Activated T-cell treated with anti-CD3 and anti-CD28 coated beads, Interleukin-2, amount 50 U/mL, for 72 hours (primary cell): ENCODE measurements around the gene WNT9B. TPM values are rescaled to one million over a fixed set of nuclear protein-coding genes. Genes with fewer than 3 reads are reported as not detected.
"Not testable (repeated sequence)": the region's sequence is repeated elsewhere in the genome, so short reads cannot be mapped to it uniquely, and the experiment has no call there.

Experiments
- ATAC-seq, 2 donors: fragments of 150-1000 bp; cut with Tn5 transposase; replicated peaks in 1 of 2; 2 replicates each; pipeline ENCODE4 v1.10.0; 2021; ENCODE audit warnings: moderate library complexity in 2 of 2, mild to moderate bottlenecking in 1 of 2
- DNase-seq, 2 donors: peaks; one replicate each; pipeline ENCODE4 v3.0.0; 2021 to 2022; ENCODE audit warnings: mixed read lengths in 1 of 2
- H3K27ac Mint-ChIP-seq: one replicate; pipeline ENCODE4 v1.8.0; 2022; ENCODE audit warnings: mild to moderate bottlenecking, moderate library complexity, mixed read lengths
- H3K27me3 Mint-ChIP-seq: one replicate; pipeline ENCODE4 v1.8.0; 2022; ENCODE audit warnings: low read depth, mixed read lengths
- H3K36me3 Mint-ChIP-seq, 2 donors: one replicate each; pipeline ENCODE4 v1.8.0; 2022; ENCODE audit warnings: mixed read lengths in 2 of 2, mild to moderate bottlenecking in 1 of 2; ENCODE audit not compliant: insufficient read depth in 2 of 2
- H3K4me1 Mint-ChIP-seq: one replicate; pipeline ENCODE4 v1.8.0; 2022; ENCODE audit warnings: low read depth, mixed read lengths
- H3K4me3 Mint-ChIP-seq, 2 donors: one replicate each; pipeline ENCODE4 v1.8.0; 2022; ENCODE audit warnings: mild to moderate bottlenecking in 2 of 2, mixed read lengths in 2 of 2, moderate library complexity in 2 of 2
- H3K9me3 Mint-ChIP-seq, 2 donors: one replicate each; pipeline ENCODE4 v1.8.0; 2022; ENCODE audit warnings: mixed read lengths in 2 of 2
- total RNA-seq, 2 donors: library from RNA; stranded (reverse); gene quantifications; one replicate each; pipeline ENCODE4 v1.2.3, GENCODE V29; 2022

Gene WNT9B
- total RNA-seq, 2 donors from 2014 or later, result not detected

GRCh38 chr17:46831573-46832330 is 19.6 kb upstream of the WNT9B start:
- no peaks in the 10 kb centered on the region for H3K9me3 Mint-ChIP-seq
- ATAC-seq (no peak), DNase-seq (no peak)
- peaks cover 5% of the 10 kb centered on the region for H3K27me3 Mint-ChIP-seq
- H3K27ac Mint-ChIP-seq, result no peak overlapping the region
- no peaks in the 10 kb centered on the region for H3K4me1 Mint-ChIP-seq
- no peak overlapping the region for H3K4me3 Mint-ChIP-seq
- H3K36me3 Mint-ChIP-seq, result no peaks in the 10 kb centered on the region

- H3K4me1 Mint-ChIP-seq, result no peaks in the 10 kb centered on the region
- DNase-seq, result no peak
- no peaks in the 10 kb centered on the region for H3K36me3 Mint-ChIP-seq
- no peaks in the 10 kb centered on the region for H3K9me3 Mint-ChIP-seq
- H3K27me3 Mint-ChIP-seq, result peaks cover 5% of the 10 kb centered on the region
- ATAC-seq, result no peak
- H3K4me3 Mint-ChIP-seq, result no peak overlapping the region
- H3K27ac Mint-ChIP-seq, result no peak overlapping the region
These were observed 19.0 kb upstream of the WNT9B start for GRCh38 chr17:46832331-46832821.

- ATAC-seq (peak; percentile 41 to 81), DNase-seq (no peak)
- H3K36me3 Mint-ChIP-seq, result no peaks in the 10 kb centered on the region
- peaks cover 5% of the 10 kb centered on the region for H3K27me3 Mint-ChIP-seq
- no peaks in the 10 kb centered on the region for H3K9me3 Mint-ChIP-seq
- no peak overlapping the region for H3K4me3 Mint-ChIP-seq
- H3K4me1 Mint-ChIP-seq, result no peaks in the 10 kb centered on the region
- no peak overlapping the region for H3K27ac Mint-ChIP-seq
These were observed 18.2 kb upstream of the WNT9B start for GRCh38 chr17:46832945-46833839.

GRCh38 chr17:46833840-46834208 is 17.6 kb upstream of the WNT9B start:
- no peaks in the 10 kb centered on the region for H3K4me1 Mint-ChIP-seq
- no peaks in the 10 kb centered on the region for H3K9me3 Mint-ChIP-seq
- no peak overlapping the region for H3K4me3 Mint-ChIP-seq

DNA sequence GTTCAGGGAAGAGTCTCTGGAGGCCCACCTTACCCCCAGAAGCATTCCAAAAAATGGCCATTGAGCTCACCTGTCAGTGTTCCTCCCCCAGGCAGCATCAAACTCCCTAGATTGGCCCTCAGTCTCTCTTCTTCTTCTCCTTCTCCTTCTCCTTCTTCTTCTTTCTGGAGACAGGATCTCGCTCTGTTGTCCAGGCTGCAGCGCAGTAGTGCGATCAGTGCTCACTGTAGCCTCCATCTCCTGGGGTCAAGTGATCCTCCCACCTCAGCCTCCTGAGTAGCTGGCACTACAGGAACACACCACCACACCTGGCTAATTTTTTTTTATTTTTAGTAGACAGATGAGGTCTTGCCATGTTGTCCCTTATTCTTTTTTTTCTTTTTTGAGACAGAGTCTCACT is 16.5 kb upstream of the WNT9B start:
- Mint-ChIP-seq H3K9me3 (no peaks in the 10 kb centered on the region), H3K4me1 (no peaks in the 10 kb centered on the region), H3K4me3 (no peak overlapping the region), H3K36me3 (no peaks in the 10 kb centered on the region), H3K27ac (no peak overlapping the region), H3K27me3 (peaks cover 8% of the 10 kb centered on the region)
- no peak for DNase-seq
- no peak for ATAC-seq

More at GRCh38 chr17:46833840-46834208, 17.6 kb upstream of the WNT9B start:
- no peaks in the 10 kb centered on the region for H3K36me3 Mint-ChIP-seq
- no peak for ATAC-seq
- peaks cover 5% of the 10 kb centered on the region for H3K27me3 Mint-ChIP-seq
- no peak for DNase-seq
- no peak overlapping the region for H3K27ac Mint-ChIP-seq

- Mint-ChIP-seq H3K36me3 (no peaks in the 10 kb centered on the region), H3K27ac (no peak overlapping the region), H3K27me3 (peaks cover 24% of the 10 kb centered on the region), H3K9me3 (no peaks in the 10 kb centered on the region), H3K4me1 (no peaks in the 10 kb centered on the region), H3K4me3 (no peak overlapping the region)
- DNase-seq, result no peak
- peak in 1 of 2 donors; percentile 44 for ATAC-seq
These were observed 14.9 kb upstream of the WNT9B start for GRCh38 chr17:46836500-46836899.

- Mint-ChIP-seq H3K27me3 (peaks cover 23% of the 10 kb centered on the region), H3K27ac (no peak overlapping the region), H3K9me3 (no peaks in the 10 kb centered on the region), H3K4me1 (no peaks in the 10 kb centered on the region), H3K36me3 (peaks cover 0 to under 1% of the 10 kb centered on the region in 2 donors), H3K4me3 (no peak overlapping the region)
- no peak for DNase-seq
- ATAC-seq, result no peak
These were observed 13.9 kb upstream of the WNT9B start for GRCh38 chr17:46837521-46837920.

GRCh38 chr17:46839211-46839610 is 12.2 kb upstream of the WNT9B start:
- H3K27ac Mint-ChIP-seq, result no peak overlapping the region
- H3K36me3 Mint-ChIP-seq, result peaks cover 7 to 8% of the 10 kb centered on the region in 2 donors
- peaks cover 35% of the 10 kb centered on the region for H3K27me3 Mint-ChIP-seq
- peaks cover 7 to 8% of the 10 kb centered on the region in 2 donors for H3K9me3 Mint-ChIP-seq
- no peak overlapping the region for H3K4me3 Mint-ChIP-seq
- ATAC-seq, result no peak
- H3K4me1 Mint-ChIP-seq, result no peaks in the 10 kb centered on the region
- DNase-seq, result no peak

DNA sequence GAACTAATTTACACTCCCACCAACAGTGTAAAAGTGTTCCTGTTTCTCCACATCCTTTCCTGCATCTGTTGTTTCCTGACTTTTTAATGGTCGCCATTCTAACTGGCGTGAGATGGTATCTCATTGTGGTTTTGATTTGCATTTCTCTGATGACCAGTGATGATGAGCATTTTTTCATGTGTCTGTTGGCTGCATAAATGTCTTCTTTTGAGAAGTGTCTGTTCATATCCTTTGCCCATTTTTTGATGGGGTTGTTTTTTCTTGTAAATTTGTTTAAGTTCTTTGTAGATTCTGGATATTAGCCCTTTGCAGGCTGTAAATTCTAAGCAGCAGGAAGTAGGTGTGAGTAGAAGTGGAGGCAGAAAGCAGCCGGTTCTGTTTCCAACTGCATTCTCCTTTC is 10.8 kb upstream of the WNT9B start:
- H3K27ac Mint-ChIP-seq, H3K4me1 Mint-ChIP-seq, H3K4me3 Mint-ChIP-seq, ATAC-seq, DNase-seq, H3K9me3 Mint-ChIP-seq, H3K36me3 Mint-ChIP-seq: not testable (repeated sequence)
- peaks cover 35% of the 10 kb centered on the region for H3K27me3 Mint-ChIP-seq

- H3K27me3 Mint-ChIP-seq, result peaks cover 45% of the 10 kb centered on the region
These were observed 9.6 kb upstream of the WNT9B start for GRCh38 chr17:46841561-46842379.

DNA sequence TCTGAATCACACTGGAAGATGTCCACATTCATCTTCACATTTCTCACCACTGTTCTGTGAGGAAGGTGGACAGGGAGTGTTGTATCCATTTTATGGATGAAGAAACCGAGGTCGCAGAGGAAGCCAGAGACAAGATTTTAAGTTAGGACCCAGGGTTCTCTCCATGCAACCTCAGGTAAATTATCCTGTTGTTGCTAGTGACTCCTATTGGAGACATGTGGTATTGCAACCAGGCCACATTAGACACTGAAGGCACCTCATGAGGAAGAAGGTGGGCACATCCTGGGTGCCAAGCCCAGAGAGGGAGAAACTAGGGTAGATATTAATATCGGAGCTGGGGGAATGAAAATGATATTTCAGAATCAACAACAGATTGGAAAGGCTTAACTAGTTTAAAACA is 8.5 kb upstream of the WNT9B start:
- DNase-seq (no peak), ATAC-seq (no peak)
- Mint-ChIP-seq H3K27me3 (peaks cover 56% of the 10 kb centered on the region), H3K4me3 (no peak overlapping the region), H3K9me3 (peaks cover 7 to 8% of the 10 kb centered on the region in 2 donors), H3K27ac (no peak overlapping the region), H3K36me3 (peaks cover 7 to 8% of the 10 kb centered on the region in 2 donors), H3K4me1 (no peaks in the 10 kb centered on the region)

More at GRCh38 chr17:46841561-46842379, 9.6 kb upstream of the WNT9B start:
- Mint-ChIP-seq H3K36me3 (peaks cover 7 to 8% of the 10 kb centered on the region in 2 donors), H3K27ac (no peak overlapping the region), H3K4me3 (peak overlapping the region in 1 of 2 donors; percentile 54), H3K9me3 (peaks cover 7 to 8% of the 10 kb centered on the region in 2 donors), H3K4me1 (no peaks in the 10 kb centered on the region)
- DNase-seq, result peak; percentile 32 to 46
- peak in 1 of 2 donors; percentile 60 for ATAC-seq

DNA sequence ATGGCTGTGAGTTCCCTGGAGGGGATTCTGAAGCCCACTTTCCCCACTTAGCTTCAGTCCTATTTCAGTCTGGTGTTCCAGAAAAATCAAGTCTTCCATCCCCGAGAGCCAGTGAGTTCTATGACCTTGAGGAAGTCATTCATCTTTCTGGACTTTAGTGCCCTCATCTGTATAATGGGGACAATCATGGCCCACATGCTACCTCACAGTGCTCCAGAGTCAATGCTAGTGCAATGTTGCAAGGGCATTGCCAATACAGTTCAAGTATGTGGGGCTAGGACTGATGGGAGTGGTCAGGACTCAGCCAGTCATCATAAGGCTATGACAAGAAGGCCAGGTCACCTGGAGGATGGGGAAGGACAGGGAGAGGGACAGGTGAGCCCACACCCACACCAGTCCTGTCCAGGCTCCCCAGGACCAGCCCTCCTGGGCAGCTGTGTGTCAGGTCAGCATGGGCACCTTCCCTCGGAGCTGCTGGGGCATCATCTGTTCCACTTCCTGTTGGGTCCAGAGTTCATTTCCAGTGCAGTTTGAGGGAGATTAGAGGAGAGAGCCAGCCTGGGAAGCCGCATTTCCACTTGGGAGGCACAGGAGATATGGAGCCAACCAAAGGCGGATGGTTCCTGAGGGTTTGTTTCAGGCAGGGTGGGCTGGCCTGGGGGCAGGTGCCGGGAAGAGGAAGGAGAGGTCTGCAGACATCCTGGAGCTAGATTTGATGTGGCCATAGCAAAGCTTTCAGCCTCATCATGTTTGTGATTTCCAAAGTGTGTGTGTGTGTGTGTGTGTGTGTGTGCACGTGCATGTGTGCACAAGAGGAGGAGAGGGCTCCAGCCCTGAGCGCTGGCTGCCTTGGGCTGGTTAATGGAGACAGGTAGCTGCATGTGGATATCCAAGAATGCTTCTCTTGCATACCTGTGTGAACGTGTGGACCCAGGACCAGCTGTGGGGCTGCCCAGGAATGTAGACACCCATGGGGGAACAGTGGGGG is 3.9 kb upstream of the WNT9B start:
- H3K4me1 Mint-ChIP-seq, result peaks cover 5% of the 10 kb centered on the region
- H3K27ac Mint-ChIP-seq, result no peak overlapping the region
- peaks cover 7 to 8% of the 10 kb centered on the region in 2 donors for H3K9me3 Mint-ChIP-seq
- no peak for ATAC-seq
- H3K36me3 Mint-ChIP-seq, result peaks cover 7 to 8% of the 10 kb centered on the region in 2 donors
- no peak for DNase-seq
- no peak overlapping the region for H3K4me3 Mint-ChIP-seq
- peaks cover 77% of the 10 kb centered on the region for H3K27me3 Mint-ChIP-seq
